SH-SY5Y (cell line): ENCODE data around the gene CYFIP2.

Experiments used
- GATA2 ChIP-seq: IDR thresholded peaks from 2 replicates; pipeline ENCODE4 v1.6.1; 2011; ENCODE audit warnings: mild to moderate bottlenecking, low read depth, low read length
- GATA3 ChIP-seq: IDR thresholded peaks from 2 replicates; pipeline ENCODE4 v1.6.1; 2011; ENCODE audit warnings: low read depth, mild to moderate bottlenecking, low read length, moderate library complexity

CYFIP2 gene

GRCh38 chr5:157245476-157245875 lies 20.4 kb upstream of the CYFIP2 start:
- TF ChIP-seq GATA3 (no peak), GATA2 (no peak)

- no peak for TF ChIP-seq GATA2
Observed at GRCh38 chr5:157245886-157246285, 20.0 kb upstream of the CYFIP2 start.

GRCh38 chr5:157247267-157247666 lies 18.7 kb upstream of the CYFIP2 start:
- TF ChIP-seq GATA2 (no peak), GATA3 (no peak)

- TF ChIP-seq GATA3, result no peak
- no peak for TF ChIP-seq GATA2
Observed at GRCh38 chr5:157248821-157249470, 17.0 kb upstream of the CYFIP2 start.

- TF ChIP-seq GATA3, result no peak
- TF ChIP-seq GATA2, result no peak
Observed at GRCh38 chr5:157252711-157253465, 13.0 kb upstream of the CYFIP2 start.

GRCh38 chr5:157253547-157253946 lies 12.4 kb upstream of the CYFIP2 start:
- no peak for TF ChIP-seq GATA3
- TF ChIP-seq GATA2, result no peak

- no peak for TF ChIP-seq GATA2
- TF ChIP-seq GATA3, result no peak
Observed at GRCh38 chr5:157258450-157258849, 7.5 kb upstream of the CYFIP2 start.

GRCh38 chr5:157259699-157260098 lies 6.2 kb upstream of the CYFIP2 start:
- TF ChIP-seq GATA3 (no peak), GATA2 (no peak)

GRCh38 chr5:157263496-157264090 lies 2.3 kb upstream of the CYFIP2 start:
- TF ChIP-seq GATA3 (no peak), GATA2 (no peak)

GRCh38 chr5:157266286-157267007 lies 524 bp downstream of the CYFIP2 start:
- TF ChIP-seq GATA3 (no peak), GATA2 (no peak)

- TF ChIP-seq GATA2, result no peak
- no peak for TF ChIP-seq GATA3
Observed at GRCh38 chr5:157267025-157267424, 1.1 kb downstream of the CYFIP2 start.

GRCh38 chr5:157267761-157268480 lies 2.0 kb downstream of the CYFIP2 start:
- TF ChIP-seq GATA2 (no peak), GATA3 (no peak)

GRCh38 chr5:157269165-157269671 lies 3.3 kb downstream of the CYFIP2 start:
- no peak for TF ChIP-seq GATA2
- TF ChIP-seq GATA3, result no peak
